HAP-1 (cell line): Measurements from ENCODE around the gene RELB.
"Not testable (repeated sequence)": the region's sequence is repeated elsewhere in the genome, so short reads cannot be mapped to it uniquely, and the experiment has no call there.

Experiments
- DNase-seq, 2 experiments: peaks; one replicate each; pipeline ENCODE4 v3.0.0-alpha.2; 2016 to 2020; ENCODE audit warnings: low spot score in 2 of 2
- H3K27me3 ChIP-seq: fragments of 250-450 bp; sonication (Bioruptor Pico); 2 replicates; pipeline ENCODE4 v1.5.1; 2020; ENCODE audit warnings: low read depth, mild to moderate bottlenecking, moderate library complexity
- H3K36me3 ChIP-seq: fragments of 250-450 bp; sonication (Bioruptor Pico); replicated peaks from 2 replicates; pipeline ENCODE4 v1.5.1; 2020; ENCODE audit warnings: mild to moderate bottlenecking
- H3K4me1 ChIP-seq: fragments of 250-450 bp; sonication (Bioruptor Pico); 2 replicates; pipeline ENCODE4 v1.5.1; 2020; ENCODE audit warnings: mild to moderate bottlenecking
- H3K4me3 ChIP-seq: fragments of 250-450 bp; sonication (Bioruptor Pico); 2 replicates; pipeline ENCODE4 v1.5.1; 2020; ENCODE audit warnings: mild to moderate bottlenecking, moderate library complexity
- H3K9me3 ChIP-seq: fragments of 250-450 bp; sonication (Bioruptor Pico); 2 replicates; pipeline ENCODE4 v1.5.1; 2020; ENCODE audit warnings: mild to moderate bottlenecking, moderate library complexity
- in situ Hi-C: fragments of 300-500 bp; cut with MboI; formaldehyde crosslinking; loops from 3 replicates; pipeline ENCODE4 v1.14.3; 2020; ENCODE audit warnings: low sequenced_read_pairs, inconsistent platforms, mixed read lengths

The RELB gene

DNA sequence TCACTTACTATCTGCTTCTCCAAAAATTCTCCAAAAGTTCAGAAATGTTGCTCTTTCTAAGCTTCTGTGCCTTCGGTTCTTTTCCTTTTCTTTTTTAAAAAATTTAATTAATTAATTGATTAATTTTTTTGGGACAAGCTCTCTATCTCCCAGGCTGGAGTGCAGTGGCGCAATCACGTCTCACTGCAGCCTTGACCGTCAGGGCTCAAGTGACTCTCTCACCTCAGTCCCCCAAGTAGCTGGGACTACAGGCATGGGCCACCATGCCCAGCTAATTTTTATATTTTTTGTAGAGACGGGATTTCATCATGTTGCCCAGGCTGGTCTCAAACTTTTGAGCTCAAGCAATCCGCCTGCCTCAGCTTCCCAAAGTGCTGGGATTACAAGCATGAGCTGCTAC is 29.8 kb upstream of the RELB start:
- H3K36me3 ChIP-seq, result peaks cover 39% of the 10 kb centered on the region
- H3K4me1 ChIP-seq, H3K27me3 ChIP-seq, in situ Hi-C loops, DNase-seq, H3K9me3 ChIP-seq, H3K4me3 ChIP-seq: not testable (repeated sequence)

DNA sequence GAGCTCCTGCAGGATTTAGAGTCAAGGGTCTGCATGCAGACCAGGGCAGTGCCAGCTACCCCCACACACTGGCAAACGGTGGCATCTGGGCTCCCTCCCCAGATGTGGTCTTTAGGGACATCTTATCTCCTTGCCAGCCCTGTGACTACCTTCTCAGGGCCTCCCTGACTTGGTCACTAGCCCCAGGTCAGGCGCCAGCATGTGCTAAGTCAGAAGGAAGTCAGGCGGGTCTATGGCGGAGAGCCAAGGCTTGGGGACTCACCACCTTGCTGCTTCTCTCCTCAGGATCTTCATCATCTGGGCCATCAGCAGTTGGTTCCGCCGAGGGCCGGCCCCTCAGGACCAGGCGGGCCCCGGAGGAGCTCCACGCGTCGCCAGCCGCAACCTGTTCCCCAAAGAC is 28.5 kb upstream of the RELB start:
- in situ Hi-C loops, result no loop called here
- Histone ChIP-seq H3K27me3 (no peaks in the 10 kb centered on the region), H3K36me3 (peaks cover 48% of the 10 kb centered on the region), H3K9me3 (no peaks in the 10 kb centered on the region), H3K4me1 (no peaks in the 10 kb centered on the region), H3K4me3 (no peak overlapping the region)
- DNase-seq, result no peak

DNA sequence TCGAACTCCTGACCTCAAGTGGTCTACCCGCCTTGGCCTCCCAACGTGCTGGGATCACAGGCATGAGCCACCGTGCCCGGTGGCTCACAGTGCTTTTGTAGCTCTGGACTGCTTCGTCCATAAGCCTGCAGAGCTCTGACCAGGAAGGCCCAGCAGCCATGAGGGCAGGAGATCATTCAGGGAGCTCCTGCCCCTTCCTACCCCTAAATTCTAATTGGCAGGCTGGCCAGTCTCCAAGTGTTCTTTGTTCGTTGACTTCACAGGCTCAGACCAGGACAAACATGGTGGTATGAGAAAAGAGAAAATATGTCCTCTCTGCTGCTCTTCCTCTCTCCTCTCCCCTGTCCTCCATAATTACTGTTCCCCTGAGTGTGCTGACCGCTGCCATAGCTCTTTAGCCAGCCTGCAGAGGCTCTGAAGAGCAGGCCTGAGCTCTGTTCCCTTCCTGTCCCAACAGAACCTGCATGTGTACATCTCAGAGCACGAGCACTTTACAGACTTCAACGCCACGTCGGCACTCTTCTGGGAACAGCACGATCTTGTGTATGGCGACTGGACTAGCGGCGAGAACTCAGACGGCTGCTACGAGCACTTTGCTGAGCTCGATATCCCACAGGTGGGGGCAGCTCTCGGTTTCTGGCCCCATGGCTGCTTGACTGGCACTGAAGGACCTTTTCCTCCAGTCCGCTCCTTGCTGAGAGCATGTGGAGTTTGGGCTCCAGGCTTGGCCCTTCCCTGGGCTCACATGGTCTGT is 27.1 kb upstream of the RELB start:
- no peak for DNase-seq
- Histone ChIP-seq H3K27me3 (no peaks in the 10 kb centered on the region), H3K9me3 (no peaks in the 10 kb centered on the region), H3K36me3 (peaks cover 53% of the 10 kb centered on the region), H3K4me3 (no peak overlapping the region), H3K4me1 (no peaks in the 10 kb centered on the region)
- in situ Hi-C loops, result no loop called here

DNA sequence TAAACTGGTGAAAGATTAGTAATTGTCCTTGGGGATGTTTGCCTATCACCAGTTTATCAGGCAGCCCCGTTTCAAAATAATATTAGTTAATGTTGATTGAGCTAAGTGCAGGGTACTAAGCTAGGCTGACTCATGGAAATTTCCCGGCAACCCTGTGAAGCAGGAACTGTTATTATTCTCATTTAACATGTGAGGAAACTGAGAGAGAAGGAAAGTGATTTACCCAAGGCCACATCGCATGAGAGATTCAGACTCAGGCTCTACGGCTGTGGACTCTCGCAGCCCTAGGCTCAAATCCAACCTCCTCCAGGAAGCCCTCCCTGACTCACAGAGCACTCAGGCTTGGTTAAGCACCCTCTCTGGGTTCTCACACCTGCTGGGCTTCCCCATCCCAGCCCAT is 26.4 kb upstream of the RELB start:
- in situ Hi-C loops, result no loop called here
- DNase-seq, result no peak
- Histone ChIP-seq H3K27me3 (no peaks in the 10 kb centered on the region), H3K4me1 (no peaks in the 10 kb centered on the region), H3K36me3 (peaks cover 56% of the 10 kb centered on the region), H3K4me3 (no peak overlapping the region), H3K9me3 (no peaks in the 10 kb centered on the region)

DNA sequence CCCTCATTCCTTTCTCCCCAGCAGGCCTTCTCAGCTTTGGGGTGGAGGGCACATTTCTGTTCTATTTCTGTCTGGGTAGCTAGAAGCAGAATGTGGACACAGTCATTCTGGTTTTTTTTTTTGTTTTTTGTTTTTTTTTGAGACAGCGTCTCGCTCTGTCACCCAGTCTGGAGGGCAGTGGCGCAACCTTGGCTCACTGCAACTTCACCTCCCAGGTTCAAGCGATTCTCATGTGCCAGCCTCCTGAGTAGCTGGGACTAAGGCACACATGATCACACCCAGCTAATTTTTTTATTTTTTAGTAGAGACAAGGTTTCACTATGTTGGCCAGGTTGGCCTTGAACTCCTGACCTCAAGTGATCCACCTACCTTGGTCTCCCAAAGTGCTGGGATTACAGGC is 25.8 kb upstream of the RELB start:
- no peaks in the 10 kb centered on the region for H3K9me3 ChIP-seq
- H3K4me3 ChIP-seq, result no peak overlapping the region
- no peak for DNase-seq
- peaks cover 58% of the 10 kb centered on the region for H3K36me3 ChIP-seq
- in situ Hi-C loops, result no loop called here
- H3K27me3 ChIP-seq, result no peaks in the 10 kb centered on the region
- no peaks in the 10 kb centered on the region for H3K4me1 ChIP-seq

DNA sequence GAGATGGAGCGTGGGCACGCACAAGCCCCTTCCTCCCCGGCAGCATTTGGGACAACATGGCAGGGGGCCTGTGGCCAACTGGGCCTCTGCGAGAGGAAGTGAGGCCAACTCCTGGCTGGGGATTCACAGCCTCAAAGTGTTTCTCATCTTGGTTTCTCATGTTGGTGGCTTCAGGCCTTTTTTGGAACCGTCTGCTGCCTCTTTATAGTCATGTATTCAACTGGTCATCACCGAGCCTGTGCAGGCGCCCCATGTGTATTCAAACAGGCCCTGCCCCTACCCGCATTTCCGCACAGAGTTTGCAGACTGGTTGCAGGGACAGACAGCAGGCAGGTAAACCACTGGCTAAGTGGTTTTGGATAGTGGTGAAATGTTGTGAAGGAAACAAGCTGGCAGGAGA is 17.3 kb upstream of the RELB start:
- H3K4me1 ChIP-seq, result no peaks in the 10 kb centered on the region
- H3K27me3 ChIP-seq, result no peaks in the 10 kb centered on the region
- H3K4me3 ChIP-seq, result no peak overlapping the region
- H3K9me3 ChIP-seq, result no peaks in the 10 kb centered on the region
- in situ Hi-C loops, result no loop called here
- DNase-seq, result no peak
- H3K36me3 ChIP-seq, result peaks cover 34% of the 10 kb centered on the region

DNA sequence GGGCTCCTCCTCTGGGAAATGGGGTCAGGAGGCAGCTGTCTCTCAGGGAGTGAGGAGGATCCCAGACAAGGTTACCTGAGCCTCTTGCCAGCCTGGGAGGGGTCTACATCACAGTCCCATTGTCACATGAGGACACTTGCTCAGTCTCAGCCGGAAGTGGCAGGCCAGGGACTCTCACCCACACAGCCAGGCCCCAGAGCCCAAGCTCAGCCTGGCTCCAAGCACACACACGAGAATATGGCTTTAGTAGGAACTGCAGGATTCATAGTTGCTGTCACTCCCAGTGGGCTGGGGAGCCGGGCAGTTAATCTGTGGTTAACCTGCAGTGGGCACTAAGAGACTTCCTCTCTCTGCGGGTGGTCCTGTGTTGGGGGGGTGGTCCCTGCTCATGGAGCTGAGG is 15.8 kb upstream of the RELB start:
- Histone ChIP-seq H3K36me3 (peaks cover 37% of the 10 kb centered on the region), H3K4me3 (no peak overlapping the region), H3K4me1 (no peaks in the 10 kb centered on the region), H3K9me3 (no peaks in the 10 kb centered on the region), H3K27me3 (no peaks in the 10 kb centered on the region)
- DNase-seq, result no peak
- in situ Hi-C loops, result no loop called here

GRCh38 chr19:44986389-44986788 is 14.9 kb upstream of the RELB start:
- in situ Hi-C loops, result no loop called here
- H3K27me3 ChIP-seq, result no peaks in the 10 kb centered on the region
- no peak for DNase-seq
- no peaks in the 10 kb centered on the region for H3K4me1 ChIP-seq
- H3K9me3 ChIP-seq, result no peaks in the 10 kb centered on the region
- H3K36me3 ChIP-seq, result peaks cover 38% of the 10 kb centered on the region
- H3K4me3 ChIP-seq, result no peak overlapping the region

- in situ Hi-C loops, result no loop called here
- H3K4me1 ChIP-seq, result no peaks in the 10 kb centered on the region
- H3K36me3 ChIP-seq, result peaks cover 41% of the 10 kb centered on the region
- H3K9me3 ChIP-seq, result no peaks in the 10 kb centered on the region
- H3K27me3 ChIP-seq, result no peaks in the 10 kb centered on the region
- no peak for DNase-seq
- no peak overlapping the region for H3K4me3 ChIP-seq
Observed at GRCh38 chr19:44987148-44987675, 14.1 kb upstream of the RELB start.

GRCh38 chr19:44988273-44988672 is 13.0 kb upstream of the RELB start:
- no peaks in the 10 kb centered on the region for H3K27me3 ChIP-seq
- H3K36me3 ChIP-seq, result peaks cover 47% of the 10 kb centered on the region
- in situ Hi-C loops, result no loop called here
- no peak overlapping the region for H3K4me3 ChIP-seq
- H3K9me3 ChIP-seq, result no peaks in the 10 kb centered on the region
- H3K4me1 ChIP-seq, result no peaks in the 10 kb centered on the region
- DNase-seq, result no peak

DNA sequence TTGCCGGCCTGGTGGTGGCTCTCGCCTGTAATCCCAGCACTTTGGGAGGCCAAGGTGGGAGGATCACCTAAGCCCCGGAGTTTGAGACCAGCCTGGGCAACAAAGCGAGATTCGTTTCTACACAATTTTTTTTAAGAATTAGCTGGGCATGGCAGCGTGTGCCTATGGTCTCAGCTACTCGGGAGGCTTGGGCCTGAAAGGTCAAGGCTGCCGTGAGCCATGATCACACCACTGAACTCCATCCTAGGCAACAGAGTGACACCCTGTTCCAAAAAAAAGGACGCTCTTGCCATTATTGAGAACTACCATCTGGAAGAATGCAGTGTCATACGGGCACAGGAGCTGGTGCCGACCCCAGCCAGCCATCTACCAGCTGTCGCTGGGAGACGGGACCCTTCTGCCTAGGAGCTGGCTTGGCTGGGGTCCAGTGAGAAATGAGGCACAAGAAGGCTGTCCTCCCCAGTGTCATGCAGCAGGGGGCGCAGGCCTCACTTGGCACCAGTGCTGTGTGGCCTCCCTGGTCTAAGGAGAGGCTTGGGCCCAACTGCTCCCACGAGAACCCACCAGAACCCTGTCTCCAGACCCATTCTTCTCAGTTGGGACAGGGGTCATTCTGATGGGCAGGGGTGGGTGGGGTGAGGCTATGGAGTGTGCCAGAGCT is 12.2 kb upstream of the RELB start:
- in situ Hi-C loops, result no loop called here
- DNase-seq, result peak; percentile 50 to 84
- Histone ChIP-seq H3K36me3 (peaks cover 47% of the 10 kb centered on the region), H3K27me3 (no peaks in the 10 kb centered on the region), H3K4me1 (no peaks in the 10 kb centered on the region), H3K9me3 (no peaks in the 10 kb centered on the region), H3K4me3 (no peak overlapping the region)

GRCh38 chr19:44990459-44990858 is 10.8 kb upstream of the RELB start:
- DNase-seq, result no peak
- in situ Hi-C loops, result no loop called here
- no peaks in the 10 kb centered on the region for H3K4me1 ChIP-seq

DNA sequence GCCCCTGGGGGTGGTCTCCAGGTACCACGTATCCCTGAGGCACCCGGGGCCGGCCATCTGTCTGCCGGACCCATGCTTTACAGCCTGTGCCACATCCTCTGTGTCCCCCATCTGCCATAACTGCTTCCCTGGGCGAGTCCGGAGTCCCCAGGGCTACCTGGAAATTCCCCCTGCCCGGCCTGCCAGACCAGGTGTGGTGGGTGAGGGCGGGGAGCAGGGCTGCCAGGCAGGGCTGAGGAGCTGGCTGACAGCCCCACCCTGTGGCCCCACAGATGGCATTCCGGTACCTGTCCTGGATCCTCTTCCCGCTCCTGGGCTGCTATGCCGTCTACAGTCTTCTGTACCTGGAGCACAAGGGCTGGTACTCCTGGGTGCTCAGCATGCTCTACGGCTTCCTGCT is 10.3 kb upstream of the RELB start:
- Histone ChIP-seq H3K4me3 (no peak overlapping the region), H3K4me1 (no peaks in the 10 kb centered on the region), H3K9me3 (no peaks in the 10 kb centered on the region), H3K36me3 (peaks cover 36% of the 10 kb centered on the region), H3K27me3 (no peaks in the 10 kb centered on the region)
- DNase-seq, result no peak
- in situ Hi-C loops, result no loop called here

More at GRCh38 chr19:44990459-44990858, 10.8 kb upstream of the RELB start:
- H3K9me3 ChIP-seq, result no peaks in the 10 kb centered on the region
- no peaks in the 10 kb centered on the region for H3K27me3 ChIP-seq
- H3K4me3 ChIP-seq, result no peak overlapping the region
- peaks cover 38% of the 10 kb centered on the region for H3K36me3 ChIP-seq

- no peaks in the 10 kb centered on the region for H3K9me3 ChIP-seq
- no peaks in the 10 kb centered on the region for H3K27me3 ChIP-seq
- no peaks in the 10 kb centered on the region for H3K4me1 ChIP-seq
- DNase-seq, result no peak
- no peak overlapping the region for H3K4me3 ChIP-seq
- in situ Hi-C loops, result no loop called here
- H3K36me3 ChIP-seq, result peaks cover 36% of the 10 kb centered on the region
Observed at GRCh38 chr19:44992336-44993163, 8.7 kb upstream of the RELB start.
